ENCODE measurements around the gene CAST.

- no peak for TF ChIP-seq CTCF (IDR thresholded peaks at IDR 0.05)
- TF ChIP-seq POLR2A (IDR thresholded peaks at IDR 0.05), result no peak
These were observed 25.0 kb upstream of the CAST start for GRCh38 chr5:96637196-96637595.

Data from uterus (tissue), 2 donors.